Midbrain (tissue), 1 donor: Measurements from ENCODE around the gene MLST8.

Source experiments
- DNase-seq: peaks from one replicate; lab custom pipeline; 2025; lab: John Stamatoyannopoulos, UW

The MLST8 gene

GRCh38 chr16:2205104-2205966, at the start of gene MLST8:
Gene MLST8, plus strand, starts transcription at chr16:2205454. Its CDS starts 632 bp downstream, at chr16:2206086.
- peak; percentile 88 for DNase-seq

DNA sequence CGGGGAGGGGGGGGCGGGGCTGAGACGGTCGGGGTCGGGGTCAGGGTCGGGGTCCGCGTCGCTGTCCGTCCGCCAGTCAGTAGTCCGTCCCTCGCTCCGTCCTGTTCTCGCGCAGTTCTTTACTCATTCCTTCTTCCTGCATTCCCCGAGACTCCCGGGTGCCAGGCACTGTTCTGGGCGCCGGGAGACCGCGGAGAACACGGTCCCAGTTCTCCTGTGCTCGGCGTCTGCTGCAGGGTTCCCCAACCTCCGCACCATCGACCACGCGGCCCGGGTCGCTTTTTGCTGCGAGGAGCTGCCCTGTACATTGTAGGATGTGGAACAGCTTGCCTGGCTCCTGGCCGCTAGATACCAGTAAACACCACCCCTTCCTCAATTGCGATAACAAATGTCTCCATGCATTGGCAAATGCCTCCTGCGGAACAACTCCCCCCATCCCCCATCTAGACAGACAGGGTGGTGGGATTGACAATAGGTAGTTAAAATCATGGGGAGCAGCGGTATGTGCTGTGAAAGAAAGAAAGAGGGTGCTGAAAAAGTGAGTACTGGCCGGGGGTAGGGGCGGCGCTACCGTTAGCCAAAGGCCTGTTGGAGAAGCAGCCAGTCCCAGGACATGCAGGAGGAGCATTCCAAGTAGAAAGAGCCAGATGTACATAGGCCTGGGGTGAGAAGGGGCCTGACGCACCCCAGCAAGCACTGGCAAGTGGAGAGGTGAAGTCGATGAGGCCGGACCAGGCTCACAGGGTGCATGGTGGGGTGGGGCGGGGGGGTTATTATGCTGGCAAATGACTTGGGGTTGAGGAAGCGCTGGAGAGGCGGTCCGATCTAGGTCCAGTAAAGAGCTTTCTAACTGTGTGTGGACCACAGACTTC, 49.0 kb upstream of the MLST8 start:
- DNase-seq, result no peak

- DNase-seq, result no peak
These were observed 48.4 kb upstream of the MLST8 start for GRCh38 chr16:2156849-2157224.

DNA sequence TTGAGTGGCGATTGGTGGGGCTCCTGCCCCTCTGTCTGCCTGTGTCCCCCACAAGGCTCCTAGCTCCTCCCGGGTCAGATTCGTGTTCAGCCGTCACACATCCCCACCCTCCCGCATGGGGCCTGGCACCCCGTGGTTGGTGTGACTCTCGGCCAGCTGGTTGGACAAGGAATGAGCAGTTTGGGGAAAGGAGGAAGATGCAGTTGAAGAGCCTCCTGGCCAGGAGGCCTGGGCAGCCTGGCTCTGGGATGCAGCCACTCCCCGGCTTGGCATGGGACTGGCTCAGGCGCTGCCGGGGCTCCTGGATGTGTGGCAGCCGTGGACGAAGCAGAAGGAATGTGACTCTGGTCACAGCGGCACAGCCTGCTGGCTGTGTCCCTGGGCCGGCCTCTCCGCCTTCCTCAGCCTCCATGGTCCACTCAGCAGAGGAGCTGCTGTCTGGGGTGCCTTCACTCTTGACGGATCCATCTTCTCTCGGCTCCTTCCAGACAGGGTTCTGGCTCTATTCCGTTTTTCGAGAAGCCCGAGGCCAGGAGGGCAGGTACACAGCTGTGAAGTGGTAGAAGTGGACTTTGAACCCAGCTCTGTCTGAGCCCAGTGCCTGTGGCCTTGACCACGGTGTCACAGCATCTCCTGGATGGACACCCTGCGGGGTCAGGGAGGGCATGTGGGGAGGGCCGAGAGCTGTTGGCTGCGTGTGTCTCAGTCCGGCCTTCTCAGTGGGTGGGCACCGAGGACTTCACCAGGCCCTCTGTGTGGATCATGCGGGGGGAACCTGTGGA, 47.6 kb upstream of the MLST8 start:
- DNase-seq, result peak; percentile 10

- no peak for DNase-seq
These were observed 47.0 kb upstream of the MLST8 start for GRCh38 chr16:2158262-2158638.

GRCh38 chr16:2159175-2159838, 45.9 kb upstream of the MLST8 start:
- peak; percentile 66 for DNase-seq

DNA sequence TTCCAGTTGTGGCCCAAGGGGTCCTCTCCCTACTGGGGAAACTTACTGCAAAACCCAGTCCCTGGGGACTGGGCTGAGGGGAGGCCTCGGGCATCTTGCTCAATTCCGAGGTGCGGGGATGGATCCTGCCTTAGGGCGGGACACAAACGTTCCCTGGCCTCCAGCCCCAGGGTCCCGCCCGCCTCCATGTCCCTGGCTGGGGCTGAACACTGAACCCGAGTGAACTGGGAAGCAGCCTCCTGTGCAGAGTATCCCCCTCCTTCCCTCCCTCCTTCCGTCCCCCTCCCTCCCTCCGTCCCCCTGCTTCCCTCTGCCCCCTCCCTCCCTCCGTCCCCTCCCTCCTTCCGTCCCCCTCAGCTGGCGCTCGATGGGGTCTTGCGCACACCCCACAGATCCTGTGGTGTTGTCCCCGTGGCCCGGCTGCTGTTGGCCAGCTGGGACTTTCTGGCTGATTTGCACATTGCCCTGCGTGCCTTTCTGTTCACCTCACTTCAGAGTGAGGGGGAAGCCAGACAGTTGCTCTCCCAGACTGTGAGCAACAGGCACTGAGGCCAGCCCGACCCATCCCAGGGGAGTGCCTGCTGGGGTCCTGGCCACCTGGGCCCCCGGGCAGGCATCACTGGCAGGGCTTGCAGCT, 44.2 kb upstream of the MLST8 start:
- DNase-seq, result no peak

- no peak for DNase-seq
These were observed 43.3 kb upstream of the MLST8 start for GRCh38 chr16:2161911-2162310.

GRCh38 chr16:2162676-2163118, 42.6 kb upstream of the MLST8 start:
- no peak for DNase-seq

GRCh38 chr16:2163211-2163881, 41.9 kb upstream of the MLST8 start:
- no peak for DNase-seq

- DNase-seq, result no peak
These were observed 39.4 kb upstream of the MLST8 start for GRCh38 chr16:2165861-2166260.

DNA sequence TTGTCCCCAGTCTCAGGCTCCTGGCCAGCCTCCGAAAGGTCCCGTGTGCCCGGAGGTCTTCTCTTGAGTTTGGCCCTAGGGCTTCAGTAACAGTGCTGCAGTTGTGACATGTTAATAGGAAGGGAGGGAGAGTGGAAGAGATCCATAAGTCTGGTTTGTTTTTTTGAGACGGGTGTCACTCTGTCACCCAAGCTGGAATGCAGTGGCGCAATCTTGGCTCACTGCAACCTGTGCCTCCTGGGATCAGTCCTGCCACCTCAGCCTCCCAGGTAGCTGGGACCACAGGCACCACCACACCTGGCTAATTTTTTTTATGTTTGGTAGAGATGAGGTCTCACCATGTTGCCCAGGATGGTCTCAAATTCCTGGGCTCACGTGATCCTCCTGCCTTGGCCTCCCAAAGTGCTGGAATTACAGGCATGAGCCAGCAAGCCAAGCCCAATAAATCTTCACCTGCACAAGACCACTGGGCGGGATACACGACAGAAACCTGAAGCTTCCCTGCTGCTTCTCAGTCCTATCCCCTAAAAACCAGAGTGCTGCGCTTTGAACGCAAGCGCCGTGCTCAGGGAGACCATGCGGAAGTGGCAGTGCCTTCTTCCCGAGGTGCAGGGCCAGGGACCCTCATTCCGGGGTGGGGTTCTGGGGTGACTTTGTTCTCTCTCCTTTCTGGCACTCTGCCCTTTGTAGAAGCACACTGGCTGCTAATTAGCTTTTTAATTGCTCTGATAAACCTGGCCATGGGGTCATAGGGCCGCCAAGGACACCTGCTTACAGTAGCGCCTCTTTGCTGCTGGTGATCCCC, 38.8 kb upstream of the MLST8 start:
- no peak for DNase-seq

- no peak for DNase-seq
These were observed 38.1 kb upstream of the MLST8 start for GRCh38 chr16:2167068-2167638.

- no peak for DNase-seq
These were observed 35.2 kb upstream of the MLST8 start for GRCh38 chr16:2170080-2170479.

DNA sequence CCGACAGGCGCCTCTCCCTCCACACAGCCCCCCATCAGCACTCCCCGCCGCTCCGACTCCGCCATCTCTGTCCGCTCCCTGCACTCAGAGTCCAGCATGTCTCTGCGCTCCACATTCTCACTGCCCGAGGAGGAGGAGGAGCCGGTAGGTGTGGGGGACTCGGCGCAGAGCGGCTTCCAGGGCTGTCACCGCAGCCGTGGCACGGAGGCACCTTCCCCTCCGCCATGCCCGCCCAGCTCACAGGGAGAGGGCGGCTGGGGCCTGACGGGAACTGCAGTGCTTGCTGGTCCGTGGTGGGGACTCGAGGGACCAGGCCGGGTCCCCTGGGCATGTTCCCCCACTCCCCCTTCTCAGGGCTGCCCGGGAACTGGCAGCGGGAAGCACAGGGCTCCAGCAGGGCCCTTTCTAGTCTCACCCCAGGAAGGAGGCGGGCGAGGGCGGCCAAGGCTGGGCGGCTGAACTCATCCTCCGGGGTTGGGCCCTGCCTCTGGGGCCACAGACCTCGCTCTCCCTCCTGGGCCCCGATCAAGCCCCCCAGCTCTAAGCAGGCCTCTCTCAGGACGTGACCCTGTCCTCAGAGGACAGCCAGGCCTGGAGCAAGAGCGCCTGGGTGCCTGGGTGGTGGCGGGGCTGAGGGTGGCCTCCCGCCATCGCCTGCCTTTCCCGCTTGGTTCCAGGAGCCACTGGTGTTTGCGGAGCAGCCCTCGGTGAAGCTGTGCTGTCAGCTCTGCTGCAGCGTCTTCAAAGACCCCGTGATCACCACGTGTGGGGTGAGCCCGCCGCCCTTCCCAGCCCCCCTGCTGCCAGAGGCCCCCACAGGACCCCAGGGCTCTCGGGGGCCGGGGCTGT, 34.4 kb upstream of the MLST8 start:
- no peak for DNase-seq

DNA sequence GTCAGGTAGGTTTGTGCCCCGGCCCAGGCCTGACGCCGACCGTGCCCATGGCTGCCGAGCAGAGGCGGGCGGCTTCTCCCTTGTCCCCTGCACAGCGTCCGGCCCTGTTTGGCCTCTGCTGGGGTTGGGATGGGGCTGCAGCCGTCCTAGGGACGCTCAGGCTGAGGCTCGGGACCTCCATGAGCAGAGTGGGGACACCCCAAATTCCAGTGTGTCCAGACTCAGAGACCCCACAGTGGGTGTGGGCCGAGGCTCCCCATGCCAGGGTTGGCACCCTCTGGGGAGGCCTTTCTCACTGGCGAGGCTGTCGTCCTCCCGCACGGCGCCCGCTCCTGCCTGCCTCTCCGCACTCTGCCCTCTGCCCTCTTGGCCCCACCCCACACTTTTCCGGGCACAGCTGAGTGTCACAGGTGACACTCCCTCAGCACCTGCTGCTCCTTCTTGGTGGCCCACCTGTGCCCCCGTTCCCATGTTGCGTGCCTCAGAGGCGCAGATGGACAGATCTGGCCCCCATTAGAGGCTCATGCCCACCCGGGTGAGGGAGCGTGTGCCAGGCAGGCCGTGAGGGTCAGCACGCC, 33.6 kb upstream of the MLST8 start:
- no peak for DNase-seq

- DNase-seq, result no peak
These were observed 32.4 kb upstream of the MLST8 start for GRCh38 chr16:2172688-2173335.

DNA sequence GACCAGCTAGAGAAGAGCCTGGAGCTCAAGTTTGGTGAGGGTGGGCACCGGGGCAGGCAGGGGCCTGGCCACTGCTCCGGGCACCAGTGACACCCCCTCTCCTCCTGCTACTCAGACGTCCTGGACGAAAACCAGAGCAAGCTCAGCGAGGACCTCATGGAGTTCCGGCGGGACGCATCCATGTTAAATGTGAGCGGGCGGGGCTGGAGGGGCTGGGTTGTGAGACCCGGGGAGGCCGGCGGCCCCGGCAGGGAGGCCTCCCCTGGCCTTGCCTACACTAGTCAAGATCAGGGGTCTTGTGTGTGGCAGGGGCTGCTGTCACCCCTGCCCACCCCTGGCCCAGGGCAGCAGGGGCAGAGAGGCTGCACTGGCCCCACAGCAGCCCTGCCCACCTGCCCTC, 31.9 kb upstream of the MLST8 start:
- DNase-seq, result no peak
